GM12874 (cell line): ENCODE data around the gene FLT3LG.

Experiments
- TF ChIP-seq, protein P1 (sequence below): IDR thresholded peaks from 2 replicates; pipeline ENCODE4 v1.5.1; 2011; ENCODE audit warnings: low read depth, mild to moderate bottlenecking, control low read depth, low read length, moderate library complexity; ENCODE audit not compliant: insufficient read depth

The FLT3LG gene

DNA sequence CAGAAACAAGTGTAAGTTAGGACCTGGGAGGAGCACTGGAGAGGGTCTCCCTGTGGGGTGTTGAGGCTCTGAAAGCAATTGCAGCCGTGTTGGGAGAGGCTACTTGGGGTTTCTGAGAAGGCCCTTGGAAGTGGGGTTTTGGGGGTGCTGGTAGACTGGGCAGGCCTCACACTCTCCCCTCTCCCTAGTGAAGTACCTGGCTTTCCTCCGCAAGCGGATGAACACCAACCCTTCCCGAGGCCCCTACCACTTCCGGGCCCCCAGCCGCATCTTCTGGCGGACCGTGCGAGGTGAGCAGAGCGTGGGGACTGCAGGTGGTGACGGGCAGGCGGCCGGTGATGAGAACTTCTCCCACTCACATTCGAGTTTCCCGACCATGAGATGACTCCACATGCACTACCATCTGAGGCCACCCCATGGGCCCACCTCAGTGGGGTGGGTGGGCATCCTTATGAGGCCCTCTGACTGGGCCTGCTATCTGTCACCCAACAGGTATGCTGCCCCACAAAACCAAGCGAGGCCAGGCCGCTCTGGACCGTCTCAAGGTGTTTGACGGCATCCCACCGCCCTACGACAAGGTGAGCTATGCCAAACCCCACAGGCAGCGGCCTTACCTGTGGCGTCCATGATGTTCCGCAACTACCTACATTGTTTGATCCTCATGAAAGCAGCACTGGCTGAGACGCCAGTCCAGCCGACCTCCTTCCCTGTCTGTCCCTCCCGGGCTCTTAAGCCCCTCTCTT lies 16.4 kb downstream of the FLT3LG start:
- TF ChIP-seq, protein P1, sequence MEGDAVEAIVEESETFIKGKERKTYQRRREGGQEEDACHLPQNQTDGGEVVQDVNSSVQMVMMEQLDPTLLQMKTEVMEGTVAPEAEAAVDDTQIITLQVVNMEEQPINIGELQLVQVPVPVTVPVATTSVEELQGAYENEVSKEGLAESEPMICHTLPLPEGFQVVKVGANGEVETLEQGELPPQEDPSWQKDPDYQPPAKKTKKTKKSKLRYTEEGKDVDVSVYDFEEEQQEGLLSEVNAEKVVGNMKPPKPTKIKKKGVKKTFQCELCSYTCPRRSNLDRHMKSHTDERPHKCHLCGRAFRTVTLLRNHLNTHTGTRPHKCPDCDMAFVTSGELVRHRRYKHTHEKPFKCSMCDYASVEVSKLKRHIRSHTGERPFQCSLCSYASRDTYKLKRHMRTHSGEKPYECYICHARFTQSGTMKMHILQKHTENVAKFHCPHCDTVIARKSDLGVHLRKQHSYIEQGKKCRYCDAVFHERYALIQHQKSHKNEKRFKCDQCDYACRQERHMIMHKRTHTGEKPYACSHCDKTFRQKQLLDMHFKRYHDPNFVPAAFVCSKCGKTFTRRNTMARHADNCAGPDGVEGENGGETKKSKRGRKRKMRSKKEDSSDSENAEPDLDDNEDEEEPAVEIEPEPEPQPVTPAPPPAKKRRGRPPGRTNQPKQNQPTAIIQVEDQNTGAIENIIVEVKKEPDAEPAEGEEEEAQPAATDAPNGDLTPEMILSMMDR: no peak

DNA sequence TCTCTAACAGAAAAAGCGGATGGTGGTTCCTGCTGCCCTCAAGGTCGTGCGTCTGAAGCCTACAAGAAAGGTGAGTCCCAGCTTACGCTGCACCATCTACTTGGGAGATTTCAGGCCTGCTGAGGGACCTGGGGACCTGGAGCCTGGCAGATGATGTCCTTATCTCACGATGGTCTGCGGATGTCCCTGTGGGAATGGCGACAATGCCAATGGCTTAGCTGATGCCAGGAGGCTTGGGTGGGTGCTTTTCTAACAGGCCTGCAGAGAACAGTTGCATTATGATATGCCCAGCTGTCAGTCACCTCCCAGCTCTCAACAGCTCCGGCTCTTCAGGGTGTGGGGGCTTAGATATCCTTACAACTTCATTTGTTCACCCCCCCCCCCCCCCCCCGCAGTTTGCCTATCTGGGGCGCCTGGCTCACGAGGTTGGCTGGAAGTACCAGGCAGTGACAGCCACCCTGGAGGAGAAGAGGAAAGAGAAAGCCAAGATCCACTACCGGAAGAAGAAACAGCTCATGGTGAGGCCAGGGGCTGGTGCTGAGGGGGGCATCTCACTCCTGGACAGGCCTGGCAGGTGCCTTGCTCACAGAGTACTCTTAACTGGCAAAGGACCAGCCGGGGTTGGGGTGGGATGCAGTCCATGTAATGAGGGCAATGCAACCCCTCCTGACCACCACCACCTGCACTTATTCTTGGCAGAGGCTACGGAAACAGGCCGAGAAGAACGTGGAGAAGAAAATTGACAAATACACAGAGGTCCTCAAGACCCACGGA lies 17.2 kb downstream of the FLT3LG start:
- TF ChIP-seq, protein P1: no peak

DNA sequence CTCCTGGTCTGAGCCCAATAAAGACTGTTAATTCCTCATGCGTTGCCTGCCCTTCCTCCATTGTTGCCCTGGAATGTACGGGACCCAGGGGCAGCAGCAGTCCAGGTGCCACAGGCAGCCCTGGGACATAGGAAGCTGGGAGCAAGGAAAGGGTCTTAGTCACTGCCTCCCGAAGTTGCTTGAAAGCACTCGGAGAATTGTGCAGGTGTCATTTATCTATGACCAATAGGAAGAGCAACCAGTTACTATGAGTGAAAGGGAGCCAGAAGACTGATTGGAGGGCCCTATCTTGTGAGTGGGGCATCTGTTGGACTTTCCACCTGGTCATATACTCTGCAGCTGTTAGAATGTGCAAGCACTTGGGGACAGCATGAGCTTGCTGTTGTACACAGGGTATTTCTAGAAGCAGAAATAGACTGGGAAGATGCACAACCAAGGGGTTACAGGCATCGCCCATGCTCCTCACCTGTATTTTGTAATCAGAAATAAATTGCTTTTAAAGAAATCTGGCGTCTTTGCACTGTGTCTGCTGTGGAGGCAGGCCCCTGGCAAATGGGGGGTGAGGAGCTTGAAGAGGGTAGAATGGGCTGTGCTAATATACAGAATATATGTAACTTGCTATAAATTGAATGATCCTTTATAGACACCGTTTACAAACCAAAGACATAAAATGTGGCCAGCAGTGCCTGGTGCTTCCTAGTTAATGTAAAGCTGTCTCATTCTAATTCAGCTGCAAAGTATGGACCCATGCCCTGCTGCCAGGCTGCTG lies 18.0 kb downstream of the FLT3LG start:
- TF ChIP-seq, protein P1: no peak

DNA sequence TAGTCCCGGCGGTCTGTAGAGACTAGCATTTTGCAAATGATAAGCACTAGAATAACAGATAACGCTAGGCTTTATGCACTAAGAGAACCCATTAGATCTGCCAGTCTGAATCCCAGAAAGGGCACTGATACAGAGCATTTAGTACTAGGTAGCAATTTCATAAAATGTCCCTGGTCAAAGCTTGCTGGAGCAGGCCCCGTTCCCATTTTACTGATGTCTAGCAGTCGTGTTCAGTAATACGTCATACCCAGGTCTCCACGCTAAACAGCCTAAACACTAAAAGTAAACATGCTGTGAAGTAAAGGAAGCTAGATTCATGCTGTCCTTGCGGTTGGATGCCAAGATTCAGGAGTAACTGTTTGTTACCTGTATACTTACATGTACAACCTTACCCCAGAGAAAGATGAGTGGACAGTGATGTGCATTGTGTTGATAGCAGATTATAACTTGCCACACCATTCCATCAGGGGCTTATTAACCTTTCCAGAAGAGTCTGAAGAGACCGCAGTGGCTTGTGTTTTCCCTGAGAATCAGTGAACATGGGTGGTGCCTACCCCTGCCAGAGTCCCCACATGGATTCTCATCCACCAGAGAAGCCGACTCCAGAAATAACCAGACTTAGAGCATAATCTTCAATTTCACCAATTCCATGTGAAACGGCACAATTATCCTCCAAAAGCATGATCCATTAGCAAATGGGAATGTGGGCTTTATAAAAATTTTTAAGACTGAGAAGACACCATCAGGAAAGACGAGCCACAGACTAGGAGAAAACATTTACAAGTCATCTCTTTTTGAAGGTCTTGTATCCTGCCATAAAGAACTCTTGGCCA lies 18.8 kb downstream of the FLT3LG start:
- TF ChIP-seq, protein P1: no peak

DNA sequence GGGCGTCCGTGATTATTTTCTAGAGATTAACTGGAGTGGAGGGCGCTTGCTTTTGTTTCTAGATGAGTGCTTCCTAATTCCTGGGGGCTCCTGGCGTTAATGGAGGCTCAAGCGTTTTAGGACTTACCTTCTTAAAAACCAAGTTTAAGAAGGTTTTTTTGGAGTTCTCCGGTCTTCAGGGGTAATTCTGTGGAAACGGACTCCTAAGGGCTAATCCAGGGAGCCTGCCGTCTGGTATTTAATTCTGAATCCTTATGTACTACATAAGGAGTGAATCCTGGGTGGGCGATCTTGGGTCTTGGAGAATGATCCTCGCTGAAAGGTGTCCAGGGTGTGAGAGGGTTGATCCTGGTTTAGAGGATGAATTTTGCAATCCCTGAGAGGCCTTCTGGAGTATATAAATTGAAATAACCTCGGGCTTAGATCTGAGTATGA lies 22.6 kb downstream of the FLT3LG start:
- TF ChIP-seq, protein P1: no peak

DNA sequence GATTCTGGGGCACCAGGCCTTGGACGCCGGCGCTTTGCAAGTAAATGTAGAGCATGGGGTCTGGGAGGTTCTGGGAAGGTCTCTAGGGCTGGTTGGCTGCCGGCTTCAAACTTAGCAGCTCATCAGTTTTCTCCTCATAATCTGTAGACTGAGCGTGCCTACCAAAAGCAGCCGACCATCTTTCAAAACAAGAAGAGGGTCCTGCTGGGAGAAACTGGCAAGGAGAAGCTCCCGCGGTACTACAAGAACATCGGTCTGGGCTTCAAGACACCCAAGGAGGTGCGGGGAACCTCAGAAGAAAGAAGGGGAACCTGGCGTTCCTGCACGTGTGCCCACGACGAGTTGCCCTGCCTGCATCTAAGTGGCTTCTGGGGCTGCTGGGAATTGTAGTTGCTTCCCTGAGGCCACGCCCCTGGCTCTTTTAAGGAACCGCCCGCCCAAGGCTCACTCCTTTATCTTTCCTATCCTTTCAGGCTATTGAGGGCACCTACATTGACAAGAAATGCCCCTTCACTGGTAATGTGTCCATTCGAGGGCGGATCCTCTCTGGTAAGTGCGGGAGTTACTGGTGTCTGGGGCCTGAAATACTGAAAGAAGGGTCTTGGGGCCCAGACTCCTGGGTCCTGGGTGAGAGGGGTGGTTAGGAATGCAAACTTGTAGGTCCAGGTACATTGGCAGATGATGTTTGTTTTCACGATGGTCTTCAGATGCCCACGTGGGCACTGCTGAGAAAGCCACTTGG lies 23.2 kb downstream of the FLT3LG start:
- TF ChIP-seq, protein P1: no peak
